D721Med (cell line): ENCODE results near the gene PLEKHA5.
"Not testable (repeated sequence)": the region's sequence is repeated elsewhere in the genome, so short reads cannot be mapped to it uniquely, and the experiment has no call there.

ENCODE experiments used
- DNase-seq: peaks from one replicate; pipeline ENCODE4 v3.0.0; 2011; ENCODE audit warnings: low spot score; ENCODE audit not compliant: insufficient read length
- FAIRE-seq: peaks from 2 replicates; lab custom pipeline; 2011; peaks lifted over from hg19 to GRCh38; lab: Jason Lieb, UNC
- TF ChIP-seq, protein P1 (sequence below): IDR thresholded peaks from 2 replicates; pipeline ENCODE4 v1.5.1; 2012; ENCODE audit warnings: mild to moderate bottlenecking, control low read depth; ENCODE audit not compliant: insufficient read depth; ENCODE audit errors: missing control alignments

Gene PLEKHA5

DNA sequence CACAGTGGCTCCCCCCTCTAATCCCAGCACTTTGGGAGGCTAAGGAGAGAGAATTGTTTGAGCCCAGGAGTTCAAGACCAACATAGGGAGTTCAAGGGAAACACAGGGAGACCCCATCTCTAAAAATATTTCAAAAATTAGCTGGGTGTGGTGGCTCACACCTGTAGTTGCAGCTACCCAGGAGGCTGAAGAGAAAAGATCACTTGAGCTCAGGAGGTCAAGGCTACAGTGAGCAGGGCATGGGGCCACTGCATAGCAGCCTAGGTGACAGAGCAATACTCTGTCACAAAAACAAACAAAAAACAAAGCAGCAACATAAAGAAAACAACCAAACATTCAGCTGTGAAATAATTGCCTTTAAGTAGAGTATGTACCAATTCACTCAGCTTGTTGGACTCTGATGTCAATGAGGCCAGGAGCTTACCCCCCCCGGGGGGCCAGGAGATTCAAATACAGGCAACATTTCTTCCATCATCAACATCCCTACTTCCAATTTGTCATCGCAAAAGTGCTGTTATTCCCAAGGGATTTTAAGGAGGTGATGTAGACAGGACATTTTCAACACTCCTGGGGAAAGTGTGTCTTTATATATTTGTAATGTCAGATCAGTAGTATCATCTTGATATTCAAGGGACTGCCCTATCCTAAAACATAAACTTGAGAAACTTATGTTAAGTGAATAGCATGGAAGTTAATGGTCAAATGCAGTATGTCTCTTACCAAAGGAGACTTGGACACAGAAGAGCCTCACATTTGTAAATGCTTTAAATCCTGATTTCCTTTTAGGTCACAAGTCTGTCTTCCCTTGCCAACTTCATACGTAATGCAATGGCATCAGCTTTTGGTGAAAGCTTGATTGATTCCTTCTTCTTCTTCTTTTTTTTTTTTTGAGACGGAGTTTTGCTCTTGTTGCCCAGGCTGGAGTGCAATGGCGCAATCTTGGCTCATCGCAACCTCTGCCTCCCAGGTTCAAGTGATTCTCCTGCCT, 269.1 kb downstream of the PLEKHA5 start:
- TF ChIP-seq, protein P1, sequence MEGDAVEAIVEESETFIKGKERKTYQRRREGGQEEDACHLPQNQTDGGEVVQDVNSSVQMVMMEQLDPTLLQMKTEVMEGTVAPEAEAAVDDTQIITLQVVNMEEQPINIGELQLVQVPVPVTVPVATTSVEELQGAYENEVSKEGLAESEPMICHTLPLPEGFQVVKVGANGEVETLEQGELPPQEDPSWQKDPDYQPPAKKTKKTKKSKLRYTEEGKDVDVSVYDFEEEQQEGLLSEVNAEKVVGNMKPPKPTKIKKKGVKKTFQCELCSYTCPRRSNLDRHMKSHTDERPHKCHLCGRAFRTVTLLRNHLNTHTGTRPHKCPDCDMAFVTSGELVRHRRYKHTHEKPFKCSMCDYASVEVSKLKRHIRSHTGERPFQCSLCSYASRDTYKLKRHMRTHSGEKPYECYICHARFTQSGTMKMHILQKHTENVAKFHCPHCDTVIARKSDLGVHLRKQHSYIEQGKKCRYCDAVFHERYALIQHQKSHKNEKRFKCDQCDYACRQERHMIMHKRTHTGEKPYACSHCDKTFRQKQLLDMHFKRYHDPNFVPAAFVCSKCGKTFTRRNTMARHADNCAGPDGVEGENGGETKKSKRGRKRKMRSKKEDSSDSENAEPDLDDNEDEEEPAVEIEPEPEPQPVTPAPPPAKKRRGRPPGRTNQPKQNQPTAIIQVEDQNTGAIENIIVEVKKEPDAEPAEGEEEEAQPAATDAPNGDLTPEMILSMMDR = no peak
- DNase-seq (no peak), FAIRE-seq (no peak)

DNA sequence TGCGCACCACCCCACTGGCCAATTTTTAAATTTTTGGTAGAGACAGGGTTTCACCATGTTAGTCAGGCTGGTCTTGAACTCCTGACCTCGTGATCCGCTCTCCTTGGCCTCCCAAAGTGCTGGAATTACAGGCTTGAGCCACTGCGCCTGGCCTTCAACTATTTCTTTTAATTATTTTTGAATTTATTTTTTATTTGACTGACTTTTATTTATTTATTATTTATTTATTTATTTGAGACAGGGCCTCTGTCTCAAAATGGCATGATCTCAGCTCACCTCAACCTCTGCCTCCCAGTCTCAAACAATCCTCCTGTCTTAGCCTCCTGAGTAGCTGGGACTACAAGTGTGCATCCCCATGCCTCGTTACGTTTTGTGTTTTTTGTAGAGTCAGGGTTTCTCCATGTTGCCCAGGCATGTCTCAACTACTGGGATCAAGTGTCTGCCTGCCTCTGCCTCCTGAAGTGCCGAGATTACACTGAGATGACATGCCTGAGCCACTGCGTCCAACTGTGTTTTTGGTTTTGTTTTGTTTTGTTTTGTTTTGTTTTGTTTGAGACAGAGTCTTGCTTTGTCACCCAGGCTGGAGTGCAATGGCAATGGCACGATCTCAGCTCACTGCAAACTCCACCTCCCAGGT, 271.2 kb downstream of the PLEKHA5 start:
- FAIRE-seq, DNase-seq: not testable (repeated sequence)

DNA sequence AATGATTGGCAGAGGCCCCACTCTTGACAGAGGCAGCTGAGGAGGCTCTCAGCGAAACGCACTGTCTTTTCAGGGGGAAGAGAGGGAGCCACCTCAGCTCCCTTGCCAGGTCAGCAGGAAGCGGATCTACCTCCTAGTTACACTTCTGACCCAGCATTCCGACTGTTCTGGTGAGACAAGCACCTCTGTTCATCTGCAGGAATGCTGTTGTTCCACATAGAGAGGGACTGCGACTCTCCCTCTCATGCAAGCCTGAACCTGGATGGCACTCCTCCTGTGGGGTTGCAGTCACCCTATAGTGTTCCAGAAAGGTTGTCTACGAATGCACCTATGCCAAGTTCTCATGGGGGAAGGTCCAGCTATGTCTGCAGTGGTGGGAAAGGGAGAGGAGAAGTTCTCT, 272.7 kb downstream of the PLEKHA5 start:
- FAIRE-seq = no peak
- TF ChIP-seq, protein P1 = no peak
- DNase-seq = no peak

DNA sequence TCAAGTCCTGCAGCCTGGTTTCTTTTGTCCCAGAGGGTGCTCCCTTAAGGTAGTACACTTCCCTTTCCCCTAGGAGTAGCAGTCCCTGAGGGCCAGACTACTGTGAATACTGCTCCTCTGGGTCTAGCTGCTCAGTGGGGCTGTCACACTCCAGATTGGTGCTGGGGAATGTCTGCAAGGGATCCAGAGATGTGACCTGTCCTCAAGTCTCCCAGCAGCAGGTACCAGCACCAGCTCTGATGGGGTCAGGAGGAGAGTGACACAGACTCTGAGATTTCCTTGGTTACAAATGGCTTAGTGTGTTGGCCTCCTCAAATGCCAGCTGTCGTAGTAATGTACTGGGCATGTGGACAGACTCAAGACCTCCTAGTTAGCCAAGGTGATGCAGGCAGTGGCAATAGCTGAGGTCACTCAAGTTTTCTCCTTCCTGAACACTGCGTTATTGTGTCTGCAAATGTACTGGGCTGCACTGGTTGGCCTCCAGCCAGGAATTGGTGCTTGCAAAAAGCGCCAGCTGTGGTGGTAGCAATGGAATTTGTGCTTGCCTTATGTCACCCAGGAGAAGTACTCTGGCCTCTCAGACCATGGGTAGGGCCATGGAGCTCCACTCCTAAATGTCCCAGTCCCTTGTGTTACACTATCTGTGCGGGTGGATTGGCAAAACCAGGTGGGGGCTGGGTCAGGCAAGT, 273.4 kb downstream of the PLEKHA5 start:
- DNase-seq = no peak
- TF ChIP-seq, protein P1 = no peak
- no peak for FAIRE-seq

DNA sequence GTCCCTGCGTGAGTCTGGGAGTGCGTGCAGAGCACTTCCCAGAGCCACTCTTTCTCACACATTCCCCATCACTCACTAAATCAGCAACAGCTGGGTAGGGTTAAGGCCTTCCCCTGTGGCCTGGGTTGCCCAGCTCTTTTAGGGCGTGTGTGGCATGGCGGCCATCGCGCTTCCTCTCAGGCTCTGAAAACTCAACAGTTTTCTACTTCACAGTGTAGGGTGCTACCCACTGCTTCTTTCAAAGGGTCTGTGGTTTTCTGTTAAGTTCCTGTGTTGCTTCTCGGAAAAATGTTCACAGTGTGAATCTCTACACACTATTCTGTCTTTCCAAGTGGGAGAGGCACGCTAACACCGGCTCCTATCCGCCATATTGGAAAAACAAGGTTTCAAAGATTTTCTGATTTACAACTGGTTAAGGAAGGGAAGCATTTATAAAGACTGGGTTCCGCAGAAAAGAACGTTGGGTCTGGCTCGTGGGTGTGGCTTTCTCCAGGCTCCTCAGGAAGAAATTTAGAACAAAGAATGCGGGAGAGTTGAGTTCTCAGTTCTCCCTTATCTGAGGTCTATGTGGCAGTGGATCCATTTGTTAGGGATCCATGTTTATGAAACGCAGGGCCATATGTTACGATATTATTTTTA, 274.8 kb downstream of the PLEKHA5 start:
- FAIRE-seq (no peak), DNase-seq (no peak)
- TF ChIP-seq, protein P1 = no peak

DNA sequence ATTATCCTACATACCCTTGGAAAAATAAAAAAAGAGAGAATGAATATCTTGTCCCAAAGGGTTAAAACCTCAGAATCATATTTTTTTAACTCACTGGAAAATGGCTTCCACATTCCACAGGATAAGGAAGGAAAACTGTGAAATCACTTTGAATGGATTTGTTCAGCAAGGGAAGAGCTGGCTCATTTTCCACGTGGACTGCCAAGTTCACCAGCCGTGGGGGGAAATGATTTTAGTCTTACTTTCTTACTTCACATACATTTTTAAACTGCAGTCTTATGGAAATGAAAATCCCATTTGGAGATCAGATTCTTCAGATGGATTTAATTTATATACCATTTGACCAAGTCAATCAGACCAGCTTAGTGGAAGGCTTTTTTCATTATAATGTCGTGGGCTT, 279.8 kb downstream of the PLEKHA5 start:
- DNase-seq = no peak
- TF ChIP-seq, protein P1 = no peak
- FAIRE-seq = no peak

DNA sequence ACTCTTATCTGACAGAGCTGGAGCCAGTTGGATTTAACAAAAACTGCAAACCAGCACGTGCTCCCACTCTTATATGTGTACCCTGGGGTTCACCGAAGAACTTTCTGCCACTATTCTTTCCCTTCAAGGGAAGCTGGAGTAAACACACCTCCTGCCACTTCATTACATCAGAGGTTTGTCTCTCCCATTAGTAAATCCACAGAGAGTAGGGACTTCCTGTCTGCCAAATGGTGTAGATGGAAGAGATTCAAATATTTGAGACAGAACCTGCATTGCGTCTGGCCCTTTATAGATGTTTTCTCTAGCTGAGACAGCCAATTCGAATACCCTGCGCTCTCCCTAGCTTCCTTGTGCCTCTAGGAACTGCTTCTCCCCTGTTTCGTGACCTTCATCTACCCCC, 280.7 kb downstream of the PLEKHA5 start:
- FAIRE-seq (no peak), DNase-seq (no peak)
- TF ChIP-seq, protein P1 = no peak
